ENCODE results near the gene SLC16A11. TPM values are rescaled to one million over a fixed set of nuclear protein-coding genes. Genes with fewer than 3 reads are reported as not detected.

SLC16A11 gene
- total RNA-seq, 1 experiment from 2014 or later, result not detected

DNA sequence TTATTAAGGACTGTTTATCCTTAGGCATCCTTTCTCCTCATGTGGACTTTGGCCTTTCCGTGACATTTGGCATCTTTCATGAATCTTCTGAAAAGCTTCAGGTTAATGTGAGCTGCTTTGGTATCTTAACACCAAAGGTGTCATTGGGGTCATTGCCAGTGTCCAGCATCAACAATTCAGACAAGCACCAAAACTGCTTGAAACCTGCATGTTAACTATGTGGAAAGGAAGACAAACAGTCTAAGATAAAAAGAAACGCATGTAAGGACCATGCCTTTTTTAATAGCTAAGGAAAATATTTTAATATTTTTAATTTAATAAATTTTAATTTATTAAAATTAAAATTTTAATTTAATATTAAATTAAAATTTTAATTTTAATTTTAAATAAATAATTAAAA is 40.1 kb downstream of the SLC16A11 start:
- no peaks in the 10 kb centered on the region for H3K27me3 Mint-ChIP-seq (ENCODE audit: unreplicated experiment)
- no peaks in the 10 kb centered on the region for H3K9me3 Mint-ChIP-seq (ENCODE audit: low read depth, unreplicated experiment)
- CTCF ChIA-PET, result interaction anchor here (0.7 to 1.4 kb wide), 5 partner anchors 18 to 93 kb away, joined by 4 to 21 read pairs (median 5); no protein-coding TSS in a partner anchor
- H3K27ac Mint-ChIP-seq (ENCODE audit: unreplicated experiment), result no peak overlapping the region
- BruUV-seq (replicated peaks), result no TSS peak
- intact Hi-C loops (cut with micrococcal nuclease; ENCODE audit: unreplicated experiment), result no loop called here
- no peak for DNase-seq
- H3K36me3 Mint-ChIP-seq (ENCODE audit: insufficient read depth, unreplicated experiment), result peaks cover 12% of the 10 kb centered on the region
- TF ChIP-seq, protein P1, sequence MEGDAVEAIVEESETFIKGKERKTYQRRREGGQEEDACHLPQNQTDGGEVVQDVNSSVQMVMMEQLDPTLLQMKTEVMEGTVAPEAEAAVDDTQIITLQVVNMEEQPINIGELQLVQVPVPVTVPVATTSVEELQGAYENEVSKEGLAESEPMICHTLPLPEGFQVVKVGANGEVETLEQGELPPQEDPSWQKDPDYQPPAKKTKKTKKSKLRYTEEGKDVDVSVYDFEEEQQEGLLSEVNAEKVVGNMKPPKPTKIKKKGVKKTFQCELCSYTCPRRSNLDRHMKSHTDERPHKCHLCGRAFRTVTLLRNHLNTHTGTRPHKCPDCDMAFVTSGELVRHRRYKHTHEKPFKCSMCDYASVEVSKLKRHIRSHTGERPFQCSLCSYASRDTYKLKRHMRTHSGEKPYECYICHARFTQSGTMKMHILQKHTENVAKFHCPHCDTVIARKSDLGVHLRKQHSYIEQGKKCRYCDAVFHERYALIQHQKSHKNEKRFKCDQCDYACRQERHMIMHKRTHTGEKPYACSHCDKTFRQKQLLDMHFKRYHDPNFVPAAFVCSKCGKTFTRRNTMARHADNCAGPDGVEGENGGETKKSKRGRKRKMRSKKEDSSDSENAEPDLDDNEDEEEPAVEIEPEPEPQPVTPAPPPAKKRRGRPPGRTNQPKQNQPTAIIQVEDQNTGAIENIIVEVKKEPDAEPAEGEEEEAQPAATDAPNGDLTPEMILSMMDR (IDR thresholded peaks at IDR 0.05; ENCODE audit: unreplicated experiment), result no peak
- H3K4me1 Mint-ChIP-seq (ENCODE audit: low read depth, unreplicated experiment), result no peaks in the 10 kb centered on the region
- H3K4me3 Mint-ChIP-seq (ENCODE audit: low read depth, unreplicated experiment), result no peak overlapping the region

DNA sequence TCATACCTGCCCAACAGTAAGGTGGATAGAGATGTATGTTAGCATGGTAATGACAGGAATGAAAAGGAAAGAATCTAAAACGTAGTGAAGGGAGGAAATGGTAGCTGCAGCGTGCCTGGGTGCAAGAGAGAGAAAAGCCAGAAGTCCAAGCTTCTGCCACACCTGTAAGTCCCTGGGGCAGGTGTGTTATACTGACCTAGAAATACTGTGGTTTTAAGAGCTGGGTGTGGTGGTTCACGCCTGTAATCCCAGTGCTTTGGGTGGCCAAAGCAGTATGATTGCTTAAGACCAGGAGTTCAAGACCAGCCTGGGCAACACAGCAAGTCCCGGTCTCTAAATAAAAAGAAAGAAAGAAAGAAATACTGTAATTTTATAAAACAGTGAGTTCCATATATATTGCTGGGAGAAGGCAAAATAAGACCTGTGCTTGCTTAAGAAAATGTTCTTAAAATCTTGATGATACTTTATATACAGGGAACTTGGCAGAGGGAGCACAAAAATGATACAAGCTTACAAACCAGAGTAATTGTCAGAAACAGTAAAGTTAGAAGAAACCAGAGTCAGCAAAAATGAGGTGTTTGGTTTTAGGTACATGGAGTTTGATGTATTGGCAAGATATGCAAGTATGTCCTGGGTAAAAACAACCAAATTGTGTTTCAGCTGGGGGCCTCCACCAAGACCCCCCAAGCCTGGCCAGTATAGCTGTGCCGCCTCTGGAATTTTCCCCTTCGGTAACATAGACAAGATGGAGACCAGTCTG is 41.4 kb downstream of the SLC16A11 start:
- Mint-ChIP-seq H3K27me3 (ENCODE audit: unreplicated experiment) (no peaks in the 10 kb centered on the region), H3K9me3 (ENCODE audit: low read depth, unreplicated experiment) (no peaks in the 10 kb centered on the region), H3K4me3 (ENCODE audit: low read depth, unreplicated experiment) (no peak overlapping the region), H3K36me3 (ENCODE audit: insufficient read depth, unreplicated experiment) (peaks cover 12% of the 10 kb centered on the region), H3K27ac (ENCODE audit: unreplicated experiment) (no peak overlapping the region), H3K4me1 (ENCODE audit: low read depth, unreplicated experiment) (no peaks in the 10 kb centered on the region)
- intact Hi-C loops (cut with micrococcal nuclease; ENCODE audit: unreplicated experiment), result no loop called here
- no peak for DNase-seq
- CTCF ChIA-PET, result no interaction called here
- no TSS peak for BruUV-seq (replicated peaks)
- TF ChIP-seq, protein P1 (IDR thresholded peaks at IDR 0.05; ENCODE audit: unreplicated experiment), result no peak

DNA sequence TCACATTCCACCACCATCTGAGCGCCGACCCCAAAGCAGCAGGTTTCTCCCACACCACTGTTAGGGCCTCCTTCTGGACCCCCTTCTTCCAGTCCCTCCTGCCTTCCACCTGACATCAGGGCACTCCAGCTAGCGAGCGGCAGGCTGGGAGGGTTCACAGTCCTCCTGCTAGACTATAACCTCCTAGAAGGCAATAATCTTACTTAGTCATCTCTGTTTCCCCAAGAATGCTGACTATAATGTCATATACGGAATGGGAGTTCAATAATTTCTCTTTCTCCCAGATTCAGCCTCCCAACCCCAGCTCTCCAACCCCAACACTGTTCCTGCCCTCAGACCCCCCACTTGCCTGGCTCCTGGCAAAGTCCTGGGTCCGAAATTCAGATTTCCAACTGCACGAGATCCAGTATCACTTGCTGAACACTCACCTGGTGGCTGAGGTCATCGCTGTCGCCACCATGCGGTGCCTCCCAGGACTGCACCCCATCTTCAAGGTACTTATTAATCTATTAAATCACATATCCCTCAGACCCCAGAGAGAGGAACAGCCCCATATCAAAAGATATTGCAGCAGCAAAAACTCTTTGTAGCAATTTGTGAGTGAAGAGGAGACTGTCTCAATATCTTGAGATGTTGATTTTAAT is 42.5 kb downstream of the SLC16A11 start:
- TF ChIP-seq, protein P1 (IDR thresholded peaks at IDR 0.05; ENCODE audit: unreplicated experiment), result peak; percentile 12
- CTCF ChIA-PET, result no interaction called here
- intact Hi-C loops (cut with micrococcal nuclease; ENCODE audit: unreplicated experiment), result no loop called here
- BruUV-seq (replicated peaks), result no TSS peak
- Mint-ChIP-seq H3K27ac (ENCODE audit: unreplicated experiment) (peak overlapping the region; percentile 29), H3K4me3 (ENCODE audit: low read depth, unreplicated experiment) (no peak overlapping the region), H3K27me3 (ENCODE audit: unreplicated experiment) (no peaks in the 10 kb centered on the region), H3K36me3 (ENCODE audit: insufficient read depth, unreplicated experiment) (peaks cover 9% of the 10 kb centered on the region), H3K4me1 (ENCODE audit: low read depth, unreplicated experiment) (peaks cover 7% of the 10 kb centered on the region), H3K9me3 (ENCODE audit: low read depth, unreplicated experiment) (no peaks in the 10 kb centered on the region)
- DNase-seq, result peak; percentile 24

GRCh38 chr17:6998855-6999508 is 44.9 kb downstream of the SLC16A11 start:
- CTCF ChIA-PET, result interaction anchor here (0.5 kb wide), 1 partner anchor 1463 kb away, joined by 7 read pairs; no protein-coding TSS in a partner anchor
- intact Hi-C loops (cut with micrococcal nuclease; ENCODE audit: unreplicated experiment), result no loop called here
- no peak overlapping the region for H3K27ac Mint-ChIP-seq (ENCODE audit: unreplicated experiment)

More at GRCh38 chr17:6998855-6999508, 44.9 kb downstream of the SLC16A11 start:
- H3K36me3 Mint-ChIP-seq (ENCODE audit: insufficient read depth, unreplicated experiment), result peaks cover 14% of the 10 kb centered on the region
- DNase-seq, result no peak
- TF ChIP-seq, protein P1 (IDR thresholded peaks at IDR 0.05; ENCODE audit: unreplicated experiment), result no peak
- H3K27me3 Mint-ChIP-seq (ENCODE audit: unreplicated experiment), result no peaks in the 10 kb centered on the region
- no peaks in the 10 kb centered on the region for H3K9me3 Mint-ChIP-seq (ENCODE audit: low read depth, unreplicated experiment)
- H3K4me3 Mint-ChIP-seq (ENCODE audit: low read depth, unreplicated experiment), result no peak overlapping the region
- BruUV-seq (replicated peaks), result no TSS peak
- H3K4me1 Mint-ChIP-seq (ENCODE audit: low read depth, unreplicated experiment), result peaks cover 7% of the 10 kb centered on the region

Data from Calu3 (cell line).